HL-60 (cell line): ENCODE measurements around the gene HEATR9.

Experiments used
- DNase-seq, 2 experiments: peaks; one replicate each; pipeline ENCODE4 v3.0.0-alpha.2; 2010 to 2020; ENCODE audit warnings: low read depth in 1 of 2, low spot score in 1 of 2
- H3K27ac ChIP-seq: fragments of 250-450 bp; sonication (Bioruptor Pico); replicated peaks from 2 replicates; pipeline ENCODE4 v1.5.1; 2020; ENCODE audit warnings: mild to moderate bottlenecking, moderate library complexity
- H3K27me3 ChIP-seq: fragments of 250-450 bp; sonication (Bioruptor Pico); 2 replicates; pipeline ENCODE4 v1.5.1; 2021; ENCODE audit warnings: mild to moderate bottlenecking, moderate library complexity; ENCODE audit not compliant: insufficient read depth, poor library complexity, severe bottlenecking
- H3K4me3 ChIP-seq: replicated peaks from 2 replicates; pipeline ENCODE4 v1.5.1; 2011; ENCODE audit warnings: mild to moderate bottlenecking, control low read depth, low read length; ENCODE audit not compliant: insufficient read depth
- GABPA ChIP-seq: IDR thresholded peaks from 2 replicates; pipeline ENCODE4 v1.6.1; 2012; ENCODE audit warnings: low read depth
- POLR2AphosphoS5 ChIP-seq: IDR thresholded peaks from 2 replicates; pipeline ENCODE4 v1.6.1; 2012; ENCODE audit warnings: low read depth
- SPI1 ChIP-seq: IDR thresholded peaks from 2 replicates; pipeline ENCODE4 v1.6.1; 2012; ENCODE audit warnings: low read depth, mild to moderate bottlenecking, borderline replicate concordance
- TF ChIP-seq, protein P1 (sequence below): IDR thresholded peaks from 2 replicates; pipeline ENCODE4 v1.6.1; 2012; ENCODE audit warnings: low read depth; ENCODE audit not compliant: insufficient replicate concordance
- TF ChIP-seq, protein P2 (sequence below): IDR thresholded peaks from one replicate; pipeline ENCODE4 v1.5.1; 2011; ENCODE audit warnings: low read length, control low read depth, inconsistent platforms; ENCODE audit not compliant: insufficient read depth

HEATR9 gene

DNA sequence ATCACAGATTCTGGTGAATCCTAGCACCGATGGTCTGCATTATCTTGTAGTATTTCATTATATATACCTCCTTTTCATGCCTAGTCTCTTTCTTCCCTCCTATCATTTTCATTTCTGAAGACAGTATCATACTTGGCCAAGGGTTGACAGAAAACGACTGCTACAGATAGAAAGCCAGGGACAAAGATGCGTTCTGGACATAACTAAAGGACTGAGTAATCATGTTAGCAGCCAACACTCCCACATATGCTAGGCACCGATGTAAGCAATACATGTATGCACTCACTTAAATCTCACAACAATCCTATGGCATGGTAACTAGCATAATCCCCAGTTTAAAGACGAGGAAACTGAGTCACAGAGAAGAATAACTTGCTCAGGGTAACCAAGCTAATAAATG lies 39.0 kb upstream of the HEATR9 start:
- Histone ChIP-seq H3K27me3 (no peaks in the 10 kb centered on the region), H3K27ac (no peak overlapping the region), H3K4me3 (no peak overlapping the region)
- no peak for DNase-seq
- no peak for TF ChIP-seq POLR2AphosphoS5
- TF ChIP-seq SPI1, result no peak
- TF ChIP-seq, protein P1, sequence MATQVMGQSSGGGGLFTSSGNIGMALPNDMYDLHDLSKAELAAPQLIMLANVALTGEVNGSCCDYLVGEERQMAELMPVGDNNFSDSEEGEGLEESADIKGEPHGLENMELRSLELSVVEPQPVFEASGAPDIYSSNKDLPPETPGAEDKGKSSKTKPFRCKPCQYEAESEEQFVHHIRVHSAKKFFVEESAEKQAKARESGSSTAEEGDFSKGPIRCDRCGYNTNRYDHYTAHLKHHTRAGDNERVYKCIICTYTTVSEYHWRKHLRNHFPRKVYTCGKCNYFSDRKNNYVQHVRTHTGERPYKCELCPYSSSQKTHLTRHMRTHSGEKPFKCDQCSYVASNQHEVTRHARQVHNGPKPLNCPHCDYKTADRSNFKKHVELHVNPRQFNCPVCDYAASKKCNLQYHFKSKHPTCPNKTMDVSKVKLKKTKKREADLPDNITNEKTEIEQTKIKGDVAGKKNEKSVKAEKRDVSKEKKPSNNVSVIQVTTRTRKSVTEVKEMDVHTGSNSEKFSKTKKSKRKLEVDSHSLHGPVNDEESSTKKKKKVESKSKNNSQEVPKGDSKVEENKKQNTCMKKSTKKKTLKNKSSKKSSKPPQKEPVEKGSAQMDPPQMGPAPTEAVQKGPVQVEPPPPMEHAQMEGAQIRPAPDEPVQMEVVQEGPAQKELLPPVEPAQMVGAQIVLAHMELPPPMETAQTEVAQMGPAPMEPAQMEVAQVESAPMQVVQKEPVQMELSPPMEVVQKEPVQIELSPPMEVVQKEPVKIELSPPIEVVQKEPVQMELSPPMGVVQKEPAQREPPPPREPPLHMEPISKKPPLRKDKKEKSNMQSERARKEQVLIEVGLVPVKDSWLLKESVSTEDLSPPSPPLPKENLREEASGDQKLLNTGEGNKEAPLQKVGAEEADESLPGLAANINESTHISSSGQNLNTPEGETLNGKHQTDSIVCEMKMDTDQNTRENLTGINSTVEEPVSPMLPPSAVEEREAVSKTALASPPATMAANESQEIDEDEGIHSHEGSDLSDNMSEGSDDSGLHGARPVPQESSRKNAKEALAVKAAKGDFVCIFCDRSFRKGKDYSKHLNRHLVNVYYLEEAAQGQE, result no peak
- no peak for TF ChIP-seq GABPA
- TF ChIP-seq, protein P2, sequence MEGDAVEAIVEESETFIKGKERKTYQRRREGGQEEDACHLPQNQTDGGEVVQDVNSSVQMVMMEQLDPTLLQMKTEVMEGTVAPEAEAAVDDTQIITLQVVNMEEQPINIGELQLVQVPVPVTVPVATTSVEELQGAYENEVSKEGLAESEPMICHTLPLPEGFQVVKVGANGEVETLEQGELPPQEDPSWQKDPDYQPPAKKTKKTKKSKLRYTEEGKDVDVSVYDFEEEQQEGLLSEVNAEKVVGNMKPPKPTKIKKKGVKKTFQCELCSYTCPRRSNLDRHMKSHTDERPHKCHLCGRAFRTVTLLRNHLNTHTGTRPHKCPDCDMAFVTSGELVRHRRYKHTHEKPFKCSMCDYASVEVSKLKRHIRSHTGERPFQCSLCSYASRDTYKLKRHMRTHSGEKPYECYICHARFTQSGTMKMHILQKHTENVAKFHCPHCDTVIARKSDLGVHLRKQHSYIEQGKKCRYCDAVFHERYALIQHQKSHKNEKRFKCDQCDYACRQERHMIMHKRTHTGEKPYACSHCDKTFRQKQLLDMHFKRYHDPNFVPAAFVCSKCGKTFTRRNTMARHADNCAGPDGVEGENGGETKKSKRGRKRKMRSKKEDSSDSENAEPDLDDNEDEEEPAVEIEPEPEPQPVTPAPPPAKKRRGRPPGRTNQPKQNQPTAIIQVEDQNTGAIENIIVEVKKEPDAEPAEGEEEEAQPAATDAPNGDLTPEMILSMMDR, result no peak

DNA sequence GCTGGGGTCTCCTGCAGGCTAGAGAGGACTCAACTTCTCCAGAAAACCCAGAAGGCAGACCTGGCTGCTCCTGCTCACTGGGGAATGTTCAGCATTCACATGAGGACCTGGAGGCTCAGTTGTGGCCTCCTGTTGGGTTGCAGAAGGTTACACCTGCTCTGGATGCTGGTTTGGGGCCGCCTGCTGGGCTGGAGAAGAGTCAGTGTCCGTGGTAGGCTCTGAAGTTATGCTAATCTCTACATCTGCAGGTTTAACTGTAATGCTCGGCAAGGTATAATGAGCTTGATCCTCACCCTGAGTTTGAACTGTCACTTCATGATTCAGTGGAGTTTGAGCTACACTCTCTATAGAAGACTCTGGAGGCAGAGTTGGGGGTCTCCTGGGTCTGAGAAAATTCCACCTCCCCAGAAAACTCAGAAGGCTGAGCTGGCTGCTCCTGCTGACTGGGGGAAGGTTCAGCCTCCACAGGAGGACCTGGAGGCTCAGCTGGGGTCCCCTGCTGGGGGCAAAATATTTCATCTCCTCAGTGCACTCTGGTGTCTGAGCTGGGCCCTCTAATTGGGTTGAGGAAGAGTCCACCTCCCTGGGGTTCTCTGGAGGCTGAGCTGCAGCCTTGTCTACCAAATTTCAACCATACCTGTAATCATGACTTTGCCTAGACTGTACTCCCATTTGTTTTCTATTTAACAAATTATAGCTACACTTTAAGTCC lies 38.4 kb upstream of the HEATR9 start:
- no peak overlapping the region for H3K27ac ChIP-seq
- H3K4me3 ChIP-seq, result no peak overlapping the region
- no peak for DNase-seq
- TF ChIP-seq, protein P2, result no peak
- TF ChIP-seq SPI1 (no peak), GABPA (no peak)
- no peaks in the 10 kb centered on the region for H3K27me3 ChIP-seq

DNA sequence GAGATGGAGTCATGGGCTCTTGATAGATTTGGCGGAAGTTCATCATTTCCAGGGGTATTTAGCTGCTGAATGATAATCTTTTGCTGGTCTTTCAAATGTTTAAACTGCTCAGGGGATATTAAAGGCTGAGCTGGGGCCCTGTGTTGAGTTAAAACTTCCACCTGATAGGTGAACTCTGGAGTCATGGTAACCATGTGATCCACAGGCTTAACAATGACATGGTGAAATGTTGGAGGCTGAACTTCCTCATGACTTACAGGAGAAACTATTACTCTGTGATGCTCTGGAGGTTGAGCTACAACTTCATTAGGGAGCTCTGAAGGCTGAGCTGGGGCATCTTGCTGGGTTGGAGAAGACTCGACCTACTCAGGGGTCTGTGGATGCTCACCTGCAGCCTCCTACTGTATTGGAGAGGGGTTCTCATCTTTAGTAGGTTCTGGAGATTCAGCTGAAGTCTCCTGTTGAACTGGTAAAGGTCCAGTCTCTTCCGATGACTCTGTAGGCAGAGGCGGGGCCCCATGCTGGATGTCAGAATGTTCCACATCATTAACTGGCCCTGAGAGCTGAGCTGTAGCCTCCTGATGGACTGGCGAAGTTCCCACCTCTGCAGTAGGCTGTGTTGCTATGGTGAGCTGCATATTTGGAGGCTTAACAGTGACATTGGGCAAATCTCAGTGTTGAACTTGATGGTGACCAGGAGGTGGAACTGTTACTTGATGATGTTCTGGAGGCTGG lies 37.7 kb upstream of the HEATR9 start:
- TF ChIP-seq GABPA, result no peak
- TF ChIP-seq, protein P1, result no peak
- TF ChIP-seq, protein P2, result no peak
- no peak for TF ChIP-seq SPI1
- no peak for TF ChIP-seq POLR2AphosphoS5
- peak in 1 of 2 experiments; percentile 6 for DNase-seq
- no peak overlapping the region for H3K4me3 ChIP-seq

More for the DNA sequence above, 37.7 kb upstream of the HEATR9 start:
- Histone ChIP-seq H3K27ac (no peak overlapping the region), H3K27me3 (no peaks in the 10 kb centered on the region)
